Measurements from ENCODE around the gene PTPN11.
"Not testable (repeated sequence)": the region's sequence is repeated elsewhere in the genome, so short reads cannot be mapped to it uniquely, and the experiment has no call there.

The PTPN11 gene

DNA sequence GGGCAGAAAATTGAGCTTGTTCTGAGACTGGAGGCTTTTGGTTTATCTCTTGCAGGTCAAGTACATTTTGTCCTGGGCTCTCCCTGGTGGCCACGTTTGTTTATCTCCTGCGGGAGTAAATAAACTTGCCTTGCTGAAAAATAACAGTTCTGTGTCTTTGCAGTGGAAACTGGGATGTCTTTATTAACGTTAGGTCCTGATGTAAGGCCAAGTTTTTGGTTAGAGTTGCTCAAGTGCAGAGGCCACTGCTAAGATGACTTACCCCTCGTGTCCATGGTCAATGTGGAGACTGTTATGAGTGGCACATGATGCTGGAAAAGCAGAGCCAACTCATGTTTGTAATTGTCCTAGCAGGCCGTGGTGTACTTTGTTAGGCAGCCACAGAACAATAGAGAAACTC, 3.8 kb downstream of the PTPN11 start:
- DNase-seq (ENCODE audit: insufficient read length, low spot score) (no peak), FAIRE-seq (no peak)
- no peak for TF ChIP-seq SPI1 (IDR thresholded peaks at IDR 0.05; ENCODE audit: low read depth, low read length)
- no peak for TF ChIP-seq TAF1 (IDR thresholded peaks at IDR 0.05; ENCODE audit: low read depth, low read length)
- TF ChIP-seq POLR2AphosphoS5 (IDR thresholded peaks at IDR 0.05; ENCODE audit: low read depth, low read length), result no peak
- no peak for TF ChIP-seq POLR2A (IDR thresholded peaks at IDR 0.05; ENCODE audit: low read depth, low read length)
- TF ChIP-seq POU2F2 (IDR thresholded peaks at IDR 0.05; ENCODE audit: low read depth, low read length), result no peak
- TF ChIP-seq PAX5 (IDR thresholded peaks at IDR 0.05; ENCODE audit: insufficient read depth, low read length, severe bottlenecking), result no peak

- DNase-seq (ENCODE audit: insufficient read length, low spot score) (no peak), FAIRE-seq (no peak)
- no peak for TF ChIP-seq TAF1 (IDR thresholded peaks at IDR 0.05; ENCODE audit: low read depth, low read length)
- TF ChIP-seq SPI1 (IDR thresholded peaks at IDR 0.05; ENCODE audit: low read depth, low read length), result no peak
- no peak for TF ChIP-seq POU2F2 (IDR thresholded peaks at IDR 0.05; ENCODE audit: low read depth, low read length)
- TF ChIP-seq POLR2AphosphoS5 (IDR thresholded peaks at IDR 0.05; ENCODE audit: low read depth, low read length), result no peak
- TF ChIP-seq POLR2A (IDR thresholded peaks at IDR 0.05; ENCODE audit: low read depth, low read length), result no peak
Observed at GRCh38 chr12:112424126-112424525, 5.4 kb downstream of the PTPN11 start.

DNA sequence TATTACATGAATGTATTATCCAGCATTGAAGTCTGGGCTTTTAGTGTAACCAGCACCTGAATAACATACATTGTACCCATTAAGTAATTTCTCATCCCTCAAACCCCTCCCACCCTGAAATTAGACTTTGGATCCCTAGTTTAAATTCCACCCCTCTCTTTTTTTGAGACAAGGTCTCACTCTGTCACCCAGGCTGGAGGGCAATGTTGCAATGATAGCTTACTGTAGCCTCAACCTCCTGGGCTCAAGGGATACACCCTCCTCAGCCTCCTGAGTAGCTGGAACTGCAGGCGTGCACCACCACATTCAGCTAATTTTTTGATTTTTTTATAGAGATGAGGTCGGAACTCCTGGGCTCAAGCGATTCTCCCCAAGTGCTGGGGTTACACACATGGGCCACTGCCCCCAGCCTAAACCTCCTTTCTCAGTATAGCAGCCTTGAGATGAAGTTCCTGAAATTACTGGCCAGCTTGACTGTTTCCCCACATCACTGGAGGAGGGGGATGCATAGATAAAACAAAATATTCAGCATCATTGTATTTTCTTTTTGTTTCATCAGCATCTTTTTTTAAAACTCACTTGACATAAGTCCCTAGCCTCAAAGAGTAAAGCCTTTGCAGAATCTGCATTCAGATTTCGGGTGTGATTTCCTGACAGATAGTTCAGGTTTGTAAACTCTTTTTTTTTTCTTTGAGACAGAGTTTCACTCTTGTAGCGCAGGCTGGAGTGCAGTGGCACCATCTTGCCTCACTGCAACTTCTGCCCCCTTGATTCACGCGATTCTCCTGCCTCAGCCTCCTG, 7.0 kb downstream of the PTPN11 start:
- TF ChIP-seq SPI1 (IDR thresholded peaks at IDR 0.05; ENCODE audit: low read depth, low read length), result no peak
- TF ChIP-seq POLR2A (IDR thresholded peaks at IDR 0.05; ENCODE audit: low read depth, low read length), result no peak
- no peak for TF ChIP-seq POU2F2 (IDR thresholded peaks at IDR 0.05; ENCODE audit: low read depth, low read length)
- no peak for TF ChIP-seq TAF1 (IDR thresholded peaks at IDR 0.05; ENCODE audit: low read depth, low read length)
- TF ChIP-seq POLR2AphosphoS5 (IDR thresholded peaks at IDR 0.05; ENCODE audit: low read depth, low read length), result no peak
- TF ChIP-seq PAX5 (IDR thresholded peaks at IDR 0.05; ENCODE audit: insufficient read depth, low read length, severe bottlenecking), result no peak
- DNase-seq (ENCODE audit: insufficient read length, low spot score) (no peak), FAIRE-seq (no peak)

DNA sequence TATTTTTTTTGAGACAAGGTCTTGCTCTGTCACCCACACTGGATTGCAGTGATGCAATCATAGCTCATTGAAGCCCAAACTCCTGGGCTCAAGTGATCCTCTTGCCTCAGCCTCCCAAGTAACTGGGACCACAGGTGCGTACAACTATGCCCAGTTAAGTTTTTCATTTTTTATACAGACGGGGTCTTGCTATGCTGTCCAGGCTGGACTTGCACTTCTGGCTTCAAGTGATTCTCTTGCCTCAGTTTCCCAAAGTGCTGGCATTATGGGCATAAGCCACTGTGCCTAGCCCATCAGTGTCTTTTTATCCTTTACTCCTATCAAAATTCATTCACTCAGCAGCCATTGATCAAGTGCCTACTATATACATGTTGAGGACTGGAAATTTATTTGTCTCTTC, 9.0 kb downstream of the PTPN11 start:
- TF ChIP-seq TAF1 (IDR thresholded peaks at IDR 0.05; ENCODE audit: low read depth, low read length) (no peak), POLR2AphosphoS5 (IDR thresholded peaks at IDR 0.05; ENCODE audit: low read depth, low read length) (no peak), PAX5 (IDR thresholded peaks at IDR 0.05; ENCODE audit: insufficient read depth, low read length, severe bottlenecking) (no peak), POU2F2 (IDR thresholded peaks at IDR 0.05; ENCODE audit: low read depth, low read length) (no peak), SPI1 (IDR thresholded peaks at IDR 0.05; ENCODE audit: low read depth, low read length) (no peak), POLR2A (IDR thresholded peaks at IDR 0.05; ENCODE audit: low read depth, low read length) (no peak)
- DNase-seq (ENCODE audit: insufficient read length, low spot score) (no peak), FAIRE-seq (no peak)

DNA sequence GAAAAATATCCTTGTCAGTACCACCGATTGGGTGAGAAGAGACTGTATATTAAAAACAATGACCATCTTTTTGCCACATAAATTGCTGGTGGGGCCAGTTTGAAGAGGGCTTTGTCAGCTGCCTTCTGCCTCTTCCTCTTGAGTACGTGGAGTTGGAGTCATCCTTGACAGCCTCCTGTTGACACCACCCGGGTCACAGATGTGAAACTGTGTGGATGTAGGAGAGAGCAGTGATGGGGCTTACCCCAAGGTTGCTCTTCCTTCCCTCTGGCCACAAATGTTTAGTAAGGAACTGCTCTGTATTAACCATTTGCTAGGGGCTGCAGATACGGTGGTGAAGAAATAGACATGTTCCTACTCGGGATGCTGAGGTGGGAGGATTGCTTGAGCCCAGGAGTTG, 12.2 kb downstream of the PTPN11 start:
- DNase-seq (ENCODE audit: insufficient read length, low spot score) (no peak), FAIRE-seq (peak; percentile 57)
- TF ChIP-seq POU2F2 (IDR thresholded peaks at IDR 0.05; ENCODE audit: low read depth, low read length) (no peak), SPI1 (IDR thresholded peaks at IDR 0.05; ENCODE audit: low read depth, low read length) (0 out of 2 replicates have a peak, but pooled peaks have one; percentile 6)

DNA sequence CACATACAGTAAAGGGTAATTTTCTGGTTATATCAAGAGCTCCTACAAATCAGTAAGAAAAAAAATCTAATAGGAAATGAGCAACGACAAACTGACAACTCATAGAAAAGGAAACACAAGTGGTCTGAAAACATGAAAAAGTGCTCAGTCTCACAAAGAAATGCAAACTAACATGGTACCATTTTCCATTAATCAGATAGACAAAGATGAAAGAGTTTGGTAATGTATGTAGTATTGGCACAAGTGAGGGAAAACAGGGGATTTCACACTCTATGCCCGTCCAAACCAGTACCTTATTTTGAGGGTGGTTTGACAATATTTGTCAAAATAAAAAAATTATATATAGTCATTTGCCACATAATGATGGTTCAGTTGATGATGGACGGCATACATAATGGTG, 13.2 kb downstream of the PTPN11 start:
- FAIRE-seq, result no peak
- TF ChIP-seq POLR2AphosphoS5 (IDR thresholded peaks at IDR 0.05; ENCODE audit: low read depth, low read length), result no peak
- no peak for TF ChIP-seq POLR2A (IDR thresholded peaks at IDR 0.05; ENCODE audit: low read depth, low read length)
- TF ChIP-seq POU2F2 (IDR thresholded peaks at IDR 0.05; ENCODE audit: low read depth, low read length), result no peak
- no peak for TF ChIP-seq TAF1 (IDR thresholded peaks at IDR 0.05; ENCODE audit: low read depth, low read length)
- no peak for TF ChIP-seq SPI1 (IDR thresholded peaks at IDR 0.05; ENCODE audit: low read depth, low read length)
- TF ChIP-seq PAX5 (IDR thresholded peaks at IDR 0.05; ENCODE audit: insufficient read depth, low read length, severe bottlenecking), result no peak

DNA sequence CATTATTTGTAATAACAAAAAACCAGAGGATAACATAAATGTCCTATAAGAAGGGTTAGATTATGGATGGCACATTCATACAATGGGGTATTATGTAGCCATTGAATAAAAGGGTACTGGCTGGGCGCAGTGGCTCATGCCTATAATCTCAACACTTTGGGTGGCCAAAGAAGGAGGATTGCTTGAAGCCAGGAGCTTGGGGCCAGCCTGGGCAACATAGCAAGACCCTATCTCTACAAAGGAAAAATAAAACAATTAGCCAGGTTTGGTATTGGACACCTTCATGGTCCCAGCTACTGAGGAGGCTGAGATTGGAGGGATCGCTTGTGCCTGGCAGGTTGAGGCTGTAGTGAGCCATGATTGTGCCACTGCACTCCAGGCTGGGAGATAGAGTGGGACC, 14.8 kb downstream of the PTPN11 start:
- DNase-seq (ENCODE audit: insufficient read length, low spot score), result no peak
- FAIRE-seq, result no peak
- TF ChIP-seq PAX5 (IDR thresholded peaks at IDR 0.05; ENCODE audit: insufficient read depth, low read length, severe bottlenecking) (no peak), POLR2A (IDR thresholded peaks at IDR 0.05; ENCODE audit: low read depth, low read length) (no peak)

More for the DNA sequence above, 13.2 kb downstream of the PTPN11 start:
- DNase-seq (ENCODE audit: insufficient read length, low spot score), result no peak

DNA sequence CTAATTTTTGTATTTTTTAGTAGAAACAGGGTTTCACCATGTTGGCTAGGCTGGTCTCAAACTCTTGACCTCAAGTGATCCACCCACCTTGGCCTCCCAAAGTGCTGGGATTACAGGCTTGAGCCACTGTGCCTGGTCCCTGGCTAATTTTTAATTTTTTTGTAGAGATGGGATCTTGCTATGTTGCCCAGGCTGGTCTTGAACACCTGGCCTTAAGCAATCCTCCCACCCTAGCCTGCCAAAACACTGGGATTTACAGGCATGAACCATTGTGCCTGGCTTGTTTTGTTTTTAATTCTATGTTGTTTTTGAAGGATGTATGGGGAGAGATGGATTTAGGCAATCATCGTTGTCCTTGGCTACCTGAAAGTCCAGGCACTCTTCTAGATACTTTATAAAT, 19.9 kb downstream of the PTPN11 start:
- FAIRE-seq; DNase-seq (ENCODE audit: insufficient read length, low spot score): not testable (repeated sequence)

DNA sequence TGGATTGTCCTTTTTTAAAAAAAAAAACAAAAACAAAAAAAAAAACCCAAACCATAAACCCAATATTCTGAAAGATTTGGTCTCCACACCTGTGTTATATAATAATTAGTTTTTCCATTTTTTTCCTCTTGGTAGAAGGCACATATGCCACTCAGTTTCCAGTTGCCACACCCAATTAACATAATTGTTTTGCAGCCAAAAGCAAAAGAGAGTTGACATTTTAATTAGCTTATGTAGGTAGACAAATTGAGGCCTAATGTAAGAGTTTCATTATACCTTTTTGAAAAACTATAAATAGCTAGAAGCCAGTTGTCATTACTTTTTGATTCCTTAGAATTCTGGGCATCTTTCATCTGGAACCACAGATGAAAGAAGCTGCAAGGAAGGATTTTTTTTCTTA, 21.0 kb downstream of the PTPN11 start:
- FAIRE-seq, result no peak
- no peak for DNase-seq (ENCODE audit: insufficient read length, low spot score)
- TF ChIP-seq POLR2A (IDR thresholded peaks at IDR 0.05; ENCODE audit: low read depth, low read length) (no peak), PAX5 (IDR thresholded peaks at IDR 0.05; ENCODE audit: insufficient read depth, low read length, severe bottlenecking) (no peak), POLR2AphosphoS5 (IDR thresholded peaks at IDR 0.05; ENCODE audit: low read depth, low read length) (no peak), POU2F2 (IDR thresholded peaks at IDR 0.05; ENCODE audit: low read depth, low read length) (no peak), TAF1 (IDR thresholded peaks at IDR 0.05; ENCODE audit: low read depth, low read length) (no peak), SPI1 (IDR thresholded peaks at IDR 0.05; ENCODE audit: low read depth, low read length) (no peak)

DNA sequence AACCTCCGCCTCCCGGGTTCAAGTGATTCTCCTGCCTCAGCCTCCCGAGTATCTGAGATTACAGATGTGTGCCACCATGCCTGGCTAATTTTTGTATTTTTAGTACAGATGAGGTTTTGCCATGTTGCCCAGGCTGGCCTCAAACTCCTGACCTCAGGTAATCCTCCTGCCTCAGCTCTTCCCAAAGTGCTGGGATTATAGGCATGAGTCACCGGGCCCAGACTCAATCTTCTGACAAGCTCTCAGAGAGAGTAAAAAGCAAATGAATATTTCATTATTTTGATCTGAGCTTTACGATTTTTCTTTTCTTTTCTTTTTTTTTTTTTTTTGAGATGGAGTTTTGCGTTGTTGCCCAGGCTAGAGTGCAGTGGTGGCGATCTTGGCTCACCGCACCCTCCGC, 21.9 kb downstream of the PTPN11 start:
- FAIRE-seq; DNase-seq (ENCODE audit: insufficient read length, low spot score): not testable (repeated sequence)

DNA sequence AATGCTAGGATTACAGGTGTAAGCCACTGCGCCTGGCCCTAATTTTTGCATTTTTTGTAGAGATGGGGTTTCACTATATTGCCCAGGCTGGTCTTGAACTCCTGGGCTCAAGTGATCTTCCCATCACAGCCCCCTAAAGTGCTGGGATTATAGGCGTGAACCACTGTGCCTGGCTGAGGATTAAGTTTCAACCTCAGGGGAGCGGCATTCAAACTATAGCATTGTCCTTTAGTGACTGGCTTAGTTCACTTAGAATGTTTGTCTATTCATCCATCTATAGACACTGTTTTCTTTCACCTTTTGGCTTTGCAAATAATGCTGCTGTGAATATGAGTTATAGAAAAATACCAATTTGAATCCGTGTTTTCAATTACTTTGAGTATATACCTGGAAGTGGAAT, 25.2 kb downstream of the PTPN11 start:
- TF ChIP-seq SPI1 (IDR thresholded peaks at IDR 0.05; ENCODE audit: low read depth, low read length), result no peak
- no peak for TF ChIP-seq POLR2A (IDR thresholded peaks at IDR 0.05; ENCODE audit: low read depth, low read length)
- no peak for TF ChIP-seq TAF1 (IDR thresholded peaks at IDR 0.05; ENCODE audit: low read depth, low read length)
- no peak for TF ChIP-seq PAX5 (IDR thresholded peaks at IDR 0.05; ENCODE audit: insufficient read depth, low read length, severe bottlenecking)
- no peak for TF ChIP-seq POLR2AphosphoS5 (IDR thresholded peaks at IDR 0.05; ENCODE audit: low read depth, low read length)
- no peak for TF ChIP-seq POU2F2 (IDR thresholded peaks at IDR 0.05; ENCODE audit: low read depth, low read length)
- FAIRE-seq (no peak), DNase-seq (ENCODE audit: insufficient read length, low spot score) (no peak)
